CD4-positive, alpha-beta memory T cell (primary cell): ENCODE data around the gene LIPC. TPM values are rescaled to one million over a fixed set of nuclear protein-coding genes. Genes with fewer than 3 reads are reported as not detected.

Experiments
- CTCF ChIA-PET: fragments of 350-600 bp; sonication (Branson Sonifier 250); formaldehyde crosslinking; loops from one replicate; lab custom pipeline; 2021; ENCODE audit warnings: inconsistent platforms; ENCODE audit not compliant: partially characterized antibody; lab: Charles Lee
- POLR2A ChIA-PET: fragments of 350-600 bp; sonication (Branson Sonifier 250); formaldehyde crosslinking; loops from one replicate; lab custom pipeline; 2021; ENCODE audit not compliant: partially characterized antibody; lab: Charles Lee
- DNase-seq, 5 donors: peaks; one replicate each; pipeline versions ENCODE4 v3.0.0 to v3.0.0-alpha.2; 2020 to 2022; ENCODE audit warnings: mixed read lengths in 1 of 5
- H3K27ac ChIP-seq: one replicate; pipeline ENCODE4 v1.7.0; 2013; ENCODE audit warnings: low read depth, low read length
- H3K27me3 ChIP-seq: 2 replicates; pipeline ENCODE4 v1.7.0; 2013; ENCODE audit warnings: mild to moderate bottlenecking, low read length, moderate library complexity; ENCODE audit not compliant: insufficient read depth
- H3K36me3 ChIP-seq: 2 replicates; pipeline ENCODE4 v1.7.0; 2013; ENCODE audit warnings: mild to moderate bottlenecking, low read length, moderate library complexity; ENCODE audit not compliant: insufficient read depth
- H3K4me1 ChIP-seq: 2 replicates; pipeline ENCODE4 v1.7.0; 2013; ENCODE audit warnings: mild to moderate bottlenecking, low read length, moderate library complexity; ENCODE audit not compliant: insufficient read depth
- H3K4me3 ChIP-seq, 2 donors: one replicate each; pipeline ENCODE4 v1.7.0; 2013; ENCODE audit warnings: low read length in 2 of 2, mild to moderate bottlenecking in 1 of 2
- H3K9me3 ChIP-seq, 2 donors: one replicate each; pipeline ENCODE4 v1.7.0; 2013; ENCODE audit warnings: low read length in 2 of 2, control low read depth in 1 of 2; ENCODE audit not compliant: control insufficient read depth in 1 of 2
- H3K27ac Mint-ChIP-seq, 7 donors: one replicate each; pipeline ENCODE4 v1.8.0; 2020 to 2021; ENCODE audit warnings: mixed read lengths in 7 of 7, mild to moderate bottlenecking in 6 of 7, inconsistent platforms in 3 of 7, moderate library complexity in 3 of 7
- H3K27me3 Mint-ChIP-seq, 2 donors: one replicate each; pipeline ENCODE4 v1.8.0; 2020 to 2021; ENCODE audit warnings: mixed read lengths in 2 of 2
- H3K36me3 Mint-ChIP-seq, 2 donors: one replicate each; pipeline ENCODE4 v1.8.0; 2020 to 2021; ENCODE audit warnings: mixed read lengths in 2 of 2, inconsistent platforms in 1 of 2, mild to moderate bottlenecking in 1 of 2
- H3K4me1 Mint-ChIP-seq, 4 donors: one replicate each; pipeline ENCODE4 v1.8.0; 2020 to 2021; ENCODE audit warnings: mixed read lengths in 4 of 4, mild to moderate bottlenecking in 1 of 4
- H3K4me3 Mint-ChIP-seq, 8 donors: one replicate each; pipeline ENCODE4 v1.8.0; 2020 to 2021; ENCODE audit warnings: mixed read lengths in 8 of 8, mild to moderate bottlenecking in 7 of 8, moderate library complexity in 6 of 8, inconsistent platforms in 3 of 8
- H3K9me3 Mint-ChIP-seq, 8 donors: one replicate each; pipeline ENCODE4 v1.8.0; 2020 to 2021; ENCODE audit warnings: mixed read lengths in 8 of 8, mild to moderate bottlenecking in 5 of 8, inconsistent platforms in 3 of 8, moderate library complexity in 1 of 8
- intact Hi-C: fragments of 100-400 bp; cut with micrococcal nuclease; formaldehyde crosslinking; loops from one replicate; pipeline ENCODE4 v1.15.1; 2023
- polyA plus RNA-seq, 2 donors: library from polyadenylated mRNA; unstranded; fragments of 300-500 nt; fragmentation: Illumina TruSeq; gene quantifications; one replicate each; pipeline ENCODE4 v1.2.3, GENCODE V29; 2021
- total RNA-seq, 2 experiments: library from RNA; stranded (reverse); gene quantifications; one replicate each; pipeline ENCODE4 v1.2.3, GENCODE V29; 2021

LIPC gene
- total and polyA plus RNA-seq, 4 experiments from 2014 or later = 0.25 to 2.4 (median 0.41) TPM; not detected in 1

DNA sequence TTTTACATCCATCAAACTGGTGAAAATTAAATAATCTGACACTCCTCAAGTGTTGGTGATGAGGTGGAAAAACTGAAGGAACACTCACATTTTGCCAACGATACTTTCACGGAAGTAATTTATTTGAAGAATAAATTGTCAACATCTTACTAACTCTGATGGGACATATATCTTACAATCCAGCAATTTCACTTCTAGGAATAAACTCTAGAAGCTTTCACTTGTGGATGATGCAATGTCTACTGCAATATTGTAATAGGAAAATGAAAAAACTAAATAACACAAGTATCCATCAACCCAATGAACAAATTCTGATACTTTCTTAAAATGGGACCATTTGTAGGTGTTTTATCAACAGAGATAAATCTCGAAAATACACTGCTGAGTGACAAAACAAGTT, 16.2 kb upstream of the LIPC start:
- peaks cover 2% of the 10 kb centered on the region for H3K4me1 ChIP-seq
- ChIA-PET POLR2A (no interaction called here), CTCF (no interaction called here)
- no peaks in the 10 kb centered on the region for H3K36me3 ChIP-seq
- no peaks in the 10 kb centered on the region for H3K9me3 ChIP-seq
- no peaks in the 10 kb centered on the region for H3K27me3 Mint-ChIP-seq
- H3K27me3 ChIP-seq = no peaks in the 10 kb centered on the region
- H3K27ac ChIP-seq = no peak overlapping the region
- no peaks in the 10 kb centered on the region for H3K36me3 Mint-ChIP-seq
- no peak overlapping the region for H3K4me3 ChIP-seq
- H3K4me1 Mint-ChIP-seq = peaks cover 0 to 2% (median under 1%) of the 10 kb centered on the region in 4 donors
- H3K27ac Mint-ChIP-seq = no peak overlapping the region
- H3K4me3 Mint-ChIP-seq = no peak overlapping the region
- peaks cover 0 to 3% (median 0%) of the 10 kb centered on the region in 8 donors for H3K9me3 Mint-ChIP-seq
- intact Hi-C loops = no loop called here
- DNase-seq = no peak

DNA sequence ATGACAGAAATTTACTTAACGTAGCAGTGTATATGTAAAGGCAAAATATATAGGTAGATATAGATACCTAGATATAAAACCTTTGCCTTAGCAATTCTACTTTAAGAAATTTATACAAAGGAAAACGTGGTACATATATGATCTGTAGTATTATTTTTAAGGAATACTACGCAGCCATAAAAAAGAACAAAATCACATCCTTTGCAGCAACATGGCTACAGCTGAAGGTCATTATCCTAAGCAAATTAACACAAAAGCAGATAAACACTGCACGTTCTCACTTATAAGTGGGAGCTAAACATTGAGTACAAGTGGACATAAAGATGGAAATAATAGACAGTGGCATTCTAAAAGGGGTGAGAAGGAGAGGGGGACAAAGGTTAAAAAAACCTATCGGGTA, 14.8 kb upstream of the LIPC start:
- H3K27me3 ChIP-seq = no peaks in the 10 kb centered on the region
- ChIA-PET POLR2A (no interaction called here), CTCF (no interaction called here)
- no peak for DNase-seq
- H3K27ac Mint-ChIP-seq = no peak overlapping the region
- H3K4me1 ChIP-seq = no peaks in the 10 kb centered on the region
- no peaks in the 10 kb centered on the region for H3K36me3 ChIP-seq
- intact Hi-C loops = no loop called here
- H3K27ac ChIP-seq = no peak overlapping the region
- H3K9me3 Mint-ChIP-seq = peaks cover 0 to 3% (median 0%) of the 10 kb centered on the region in 8 donors
- no peaks in the 10 kb centered on the region for H3K36me3 Mint-ChIP-seq
- no peaks in the 10 kb centered on the region for H3K4me1 Mint-ChIP-seq
- H3K27me3 Mint-ChIP-seq = no peaks in the 10 kb centered on the region
- H3K4me3 ChIP-seq = no peak overlapping the region
- H3K9me3 ChIP-seq = no peaks in the 10 kb centered on the region
- H3K4me3 Mint-ChIP-seq = no peak overlapping the region

DNA sequence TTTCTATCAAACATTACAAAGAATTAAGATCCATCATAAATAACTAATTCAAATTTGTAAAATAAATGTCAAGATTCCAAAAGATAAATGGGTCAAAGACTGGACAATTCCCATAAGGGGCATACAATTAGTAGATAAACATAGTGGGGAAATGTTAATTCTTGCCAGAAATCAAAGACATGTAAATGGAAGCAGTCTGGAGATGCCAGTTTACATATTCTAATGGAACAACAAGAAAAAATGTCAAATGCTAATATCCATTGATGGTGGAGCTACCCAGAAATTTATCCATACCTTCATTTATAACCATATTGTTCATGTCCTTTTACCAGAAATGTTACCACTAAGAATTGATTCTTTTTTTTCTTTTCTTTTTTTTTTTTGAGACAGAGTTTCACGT, 13.7 kb upstream of the LIPC start:
- Histone ChIP-seq H3K9me3 (no peaks in the 10 kb centered on the region), H3K27me3 (no peaks in the 10 kb centered on the region), H3K4me3 (no peak overlapping the region), H3K27ac (no peak overlapping the region), H3K36me3 (no peaks in the 10 kb centered on the region), H3K4me1 (no peaks in the 10 kb centered on the region)
- ChIA-PET POLR2A (no interaction called here), CTCF (no interaction called here)
- Mint-ChIP-seq H3K9me3 (peaks cover 0 to 3% (median 0%) of the 10 kb centered on the region in 8 donors), H3K4me3 (no peak overlapping the region), H3K36me3 (no peaks in the 10 kb centered on the region), H3K27ac (no peak overlapping the region), H3K4me1 (no peaks in the 10 kb centered on the region), H3K27me3 (no peaks in the 10 kb centered on the region)
- intact Hi-C loops = no loop called here
- no peak for DNase-seq

DNA sequence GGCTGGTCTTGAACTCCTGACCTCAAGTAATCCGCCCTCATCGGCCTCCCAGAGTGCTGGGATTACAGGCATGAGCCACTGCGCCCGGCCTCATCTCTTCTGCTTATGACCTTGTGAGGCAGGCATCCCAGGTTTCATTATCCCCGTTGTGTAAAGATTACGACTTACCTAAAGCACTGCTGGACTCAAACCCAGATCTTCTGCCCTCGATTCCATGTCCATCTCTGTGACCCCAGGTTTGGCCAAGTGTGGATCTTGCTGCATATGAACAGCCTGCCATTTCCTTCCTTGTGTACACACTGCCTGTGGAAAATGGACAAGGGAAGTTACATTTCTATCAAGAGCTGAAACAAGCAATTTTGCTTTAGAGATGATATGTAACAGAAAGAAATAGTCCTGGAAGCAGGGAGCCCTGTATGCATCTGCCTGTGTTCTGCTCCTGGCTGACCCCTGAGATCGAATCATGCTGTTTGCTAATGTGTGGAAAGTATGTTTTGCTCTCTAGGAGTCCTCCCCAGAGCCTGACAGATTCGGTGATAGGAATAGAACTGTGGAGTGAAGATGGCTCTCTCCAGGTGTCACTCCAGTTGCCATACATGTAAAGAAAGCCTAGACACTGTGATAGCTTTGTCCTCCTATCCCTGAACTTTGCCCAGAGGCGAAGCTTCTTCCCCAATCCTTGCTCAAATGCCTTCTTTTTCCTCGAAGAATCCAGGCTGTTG, 11.8 kb upstream of the LIPC start:
- Histone ChIP-seq H3K9me3 (no peaks in the 10 kb centered on the region), H3K36me3 (no peaks in the 10 kb centered on the region), H3K27ac (no peak overlapping the region), H3K27me3 (no peaks in the 10 kb centered on the region), H3K4me1 (no peaks in the 10 kb centered on the region), H3K4me3 (no peak overlapping the region)
- CTCF ChIA-PET = interaction anchor here (0.6 kb wide), 1 partner anchor 194 kb away, joined by 3 read pairs; no protein-coding TSS in a partner anchor
- Mint-ChIP-seq H3K27ac (peak overlapping the region in 1 of 7 donors; percentile 70), H3K4me3 (no peak overlapping the region), H3K9me3 (peaks cover 0 to 3% (median 0%) of the 10 kb centered on the region in 8 donors), H3K36me3 (no peaks in the 10 kb centered on the region), H3K27me3 (no peaks in the 10 kb centered on the region), H3K4me1 (no peaks in the 10 kb centered on the region)
- intact Hi-C loops = no loop called here
- POLR2A ChIA-PET = no interaction called here
- no peak for DNase-seq

DNA sequence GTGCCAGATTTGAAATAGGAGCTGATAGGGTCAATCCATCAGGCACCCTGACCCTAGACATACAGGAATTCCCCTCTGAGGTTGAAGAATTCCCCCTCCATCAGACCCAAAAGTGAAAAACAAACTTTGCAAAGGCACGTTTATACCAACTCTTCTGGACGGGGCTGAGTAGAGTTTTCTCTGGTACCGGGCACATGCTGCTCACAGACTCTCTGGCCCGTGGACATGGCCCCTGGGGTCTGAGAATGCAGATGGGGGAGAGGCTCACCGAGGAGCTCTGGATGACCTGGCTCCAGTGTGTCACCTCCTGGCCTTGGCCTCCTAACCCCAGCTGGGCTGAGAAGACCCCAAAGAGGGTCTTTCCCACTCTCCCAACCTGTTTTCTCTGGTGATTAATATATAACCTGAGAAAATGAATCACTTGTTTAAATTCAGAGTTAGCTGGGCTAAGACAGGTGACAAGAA, 11.2 kb upstream of the LIPC start:
- ChIA-PET CTCF (no interaction called here), POLR2A (no interaction called here)
- Histone ChIP-seq H3K36me3 (no peaks in the 10 kb centered on the region), H3K4me1 (no peaks in the 10 kb centered on the region), H3K4me3 (no peak overlapping the region), H3K9me3 (no peaks in the 10 kb centered on the region), H3K27ac (no peak overlapping the region), H3K27me3 (no peaks in the 10 kb centered on the region)
- H3K4me1 Mint-ChIP-seq = no peaks in the 10 kb centered on the region
- DNase-seq = no peak
- peaks cover 0 to 3% (median 0%) of the 10 kb centered on the region in 8 donors for H3K9me3 Mint-ChIP-seq
- H3K36me3 Mint-ChIP-seq = no peaks in the 10 kb centered on the region
- no peak overlapping the region for H3K27ac Mint-ChIP-seq
- no peaks in the 10 kb centered on the region for H3K27me3 Mint-ChIP-seq
- H3K4me3 Mint-ChIP-seq = no peak overlapping the region
- intact Hi-C loops = no loop called here

DNA sequence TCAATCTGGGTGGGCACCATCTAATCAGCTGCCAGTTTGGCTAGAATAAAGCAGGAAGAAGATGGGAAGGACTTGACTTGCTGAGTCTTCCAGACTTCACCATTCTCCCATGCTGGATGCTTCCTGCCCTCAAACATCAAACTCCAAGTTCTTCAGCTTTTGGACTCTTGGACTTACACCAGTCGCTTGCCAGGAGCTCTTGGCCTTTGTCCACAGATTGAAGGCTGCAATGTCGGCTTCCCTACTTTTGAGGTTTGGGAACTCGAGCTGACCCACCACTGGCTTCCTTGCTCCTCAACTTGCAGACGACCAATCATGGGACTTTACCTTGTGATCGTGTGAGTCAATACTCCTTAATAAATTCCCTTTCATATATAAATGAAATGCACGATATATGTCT, 8.6 kb upstream of the LIPC start:
- intact Hi-C loops = no loop called here
- H3K27me3 ChIP-seq = no peaks in the 10 kb centered on the region
- no peak overlapping the region for H3K4me3 ChIP-seq
- no peaks in the 10 kb centered on the region for H3K27me3 Mint-ChIP-seq
- H3K4me1 ChIP-seq = no peaks in the 10 kb centered on the region
- ChIA-PET POLR2A (no interaction called here), CTCF (no interaction called here)
- H3K36me3 ChIP-seq = no peaks in the 10 kb centered on the region
- no peaks in the 10 kb centered on the region for H3K9me3 ChIP-seq
- H3K36me3 Mint-ChIP-seq = no peaks in the 10 kb centered on the region
- H3K4me3 Mint-ChIP-seq = no peak overlapping the region
- no peak overlapping the region for H3K27ac ChIP-seq
- no peak overlapping the region for H3K27ac Mint-ChIP-seq
- no peak for DNase-seq
- H3K4me1 Mint-ChIP-seq = no peaks in the 10 kb centered on the region
- no peaks in the 10 kb centered on the region for H3K9me3 Mint-ChIP-seq

DNA sequence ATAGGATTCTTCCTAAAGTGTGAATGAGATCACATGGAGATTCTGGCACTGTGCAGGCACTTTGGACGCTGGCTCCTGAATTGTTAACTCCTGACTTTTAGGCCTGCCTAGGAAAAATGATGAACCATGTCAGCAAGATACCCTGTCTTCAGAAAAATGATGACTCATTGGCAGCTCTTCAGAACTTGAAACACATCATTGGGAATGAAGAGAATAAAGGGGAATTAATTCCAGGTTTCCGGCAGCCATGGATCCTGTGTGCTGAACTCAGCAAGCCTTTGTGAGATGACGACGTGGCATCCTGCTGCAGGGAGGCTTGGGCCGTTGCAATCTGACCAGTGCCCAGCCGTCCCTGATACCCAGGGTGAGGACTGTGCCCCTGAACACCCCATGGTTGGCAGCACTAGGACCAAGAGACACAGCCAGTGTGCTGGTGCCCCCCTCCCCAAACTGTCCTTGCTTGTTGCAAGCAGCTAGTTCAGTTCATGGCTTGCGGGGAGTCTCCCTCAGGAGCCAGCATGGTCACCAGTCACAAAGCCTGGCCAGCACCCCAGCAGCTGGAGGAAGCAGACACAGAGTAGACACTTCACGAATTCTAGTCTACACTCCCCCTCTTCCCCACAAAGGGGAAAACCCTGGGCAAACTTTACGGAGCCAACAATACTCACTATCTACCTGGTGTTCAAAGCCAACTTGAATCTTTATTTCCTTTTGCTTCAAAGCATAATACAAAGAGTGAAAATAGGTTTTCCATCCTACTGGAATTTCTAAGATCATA, 7.8 kb upstream of the LIPC start:
- DNase-seq = no peak
- Mint-ChIP-seq H3K9me3 (no peaks in the 10 kb centered on the region), H3K27ac (no peak overlapping the region), H3K4me3 (no peak overlapping the region), H3K36me3 (no peaks in the 10 kb centered on the region), H3K27me3 (no peaks in the 10 kb centered on the region), H3K4me1 (no peaks in the 10 kb centered on the region)
- no peaks in the 10 kb centered on the region for H3K4me1 ChIP-seq
- H3K9me3 ChIP-seq = no peaks in the 10 kb centered on the region
- intact Hi-C loops = no loop called here
- H3K27me3 ChIP-seq = no peaks in the 10 kb centered on the region
- CTCF ChIA-PET = no interaction called here
- no peaks in the 10 kb centered on the region for H3K36me3 ChIP-seq
- POLR2A ChIA-PET = no interaction called here
- H3K4me3 ChIP-seq = no peak overlapping the region
- no peak overlapping the region for H3K27ac ChIP-seq
